HG03342 (cell line): Measurements from ENCODE around the gene RIN2.
"Not testable (repeated sequence)": the region's sequence is repeated elsewhere in the genome, so short reads cannot be mapped to it uniquely, and the experiment has no call there.

Source experiments
- ATAC-seq: cut with Tn5 transposase; IDR thresholded peaks from one replicate; pipeline ENCODE4 v1.9.1; 2021; ENCODE audit warnings: mild to moderate bottlenecking, moderate library complexity; ENCODE audit not compliant: unreplicated experiment

Gene RIN2

GRCh38 chr20:19784511-19785172 lies 26.6 kb downstream of the RIN2 start:
- no peak for ATAC-seq

- no peak for ATAC-seq
Observed at GRCh38 chr20:19785173-19785982, 27.3 kb downstream of the RIN2 start.

GRCh38 chr20:19785983-19786285 lies 27.9 kb downstream of the RIN2 start:
- no peak for ATAC-seq

- ATAC-seq: no peak
Observed at GRCh38 chr20:19786311-19786710, 28.3 kb downstream of the RIN2 start.

- no peak for ATAC-seq
Observed at GRCh38 chr20:19787366-19787765, 29.3 kb downstream of the RIN2 start.

GRCh38 chr20:19789009-19789408 lies 31.0 kb downstream of the RIN2 start:
- no peak for ATAC-seq

GRCh38 chr20:19789446-19789845 lies 31.4 kb downstream of the RIN2 start:
- ATAC-seq: no peak

- ATAC-seq: no peak
Observed at GRCh38 chr20:19791887-19792286, 33.8 kb downstream of the RIN2 start.

GRCh38 chr20:19793716-19794115 lies 35.7 kb downstream of the RIN2 start:
- no peak for ATAC-seq

- ATAC-seq: no peak
Observed at GRCh38 chr20:19794941-19795340, 36.9 kb downstream of the RIN2 start.

GRCh38 chr20:19799325-19799724 lies 41.3 kb downstream of the RIN2 start:
- no peak for ATAC-seq

GRCh38 chr20:19802099-19802491 lies 44.0 kb downstream of the RIN2 start:
- ATAC-seq: no peak

- no peak for ATAC-seq
Observed at GRCh38 chr20:19802492-19803158, 44.6 kb downstream of the RIN2 start.

GRCh38 chr20:19806276-19806675 lies 48.2 kb downstream of the RIN2 start:
- ATAC-seq: not testable (repeated sequence)

- ATAC-seq: no peak
Observed at GRCh38 chr20:19806806-19807190, 48.7 kb downstream of the RIN2 start.

- no peak for ATAC-seq
Observed at GRCh38 chr20:19807191-19807945, 49.3 kb downstream of the RIN2 start.
